Measurements from ENCODE around the gene CUL1.

Gene CUL1

GRCh38 chr7:148772297-148773089 is 73.8 kb downstream of the CUL1 start:
- DNase-seq, result peak; percentile 5

GRCh38 chr7:148773334-148773733 is 74.6 kb downstream of the CUL1 start:
- DNase-seq, result no peak

- DNase-seq, result no peak
Measured at GRCh38 chr7:148774471-148774870, 75.8 kb downstream of the CUL1 start.

- DNase-seq, result no peak
Measured at GRCh38 chr7:148782757-148783456, 84.2 kb downstream of the CUL1 start.

- DNase-seq, result no peak
Measured at GRCh38 chr7:148783801-148784527, 85.3 kb downstream of the CUL1 start.

GRCh38 chr7:148787571-148788295 is 89.0 kb downstream of the CUL1 start:
- no peak for DNase-seq

GRCh38 chr7:148789220-148789619 is 90.5 kb downstream of the CUL1 start:
- no peak for DNase-seq

- DNase-seq, result no peak
Measured at GRCh38 chr7:148790131-148790726, 91.5 kb downstream of the CUL1 start.

GRCh38 chr7:148790850-148791249 is 92.1 kb downstream of the CUL1 start:
- no peak for DNase-seq

- peak; percentile 40 for DNase-seq
Measured at GRCh38 chr7:148791546-148791945, 92.8 kb downstream of the CUL1 start.

- DNase-seq, result no peak
Measured at GRCh38 chr7:148793590-148793989, 94.9 kb downstream of the CUL1 start.

GRCh38 chr7:148794476-148794875 is 95.8 kb downstream of the CUL1 start:
- DNase-seq, result no peak

- no peak for DNase-seq
Measured at GRCh38 chr7:148796841-148797240, 98.1 kb downstream of the CUL1 start.

GRCh38 chr7:148799893-148800555 is 101.3 kb downstream of the CUL1 start:
- no peak for DNase-seq

GRCh38 chr7:148800677-148801076 is 102.0 kb downstream of the CUL1 start:
- no peak for DNase-seq

- no peak for DNase-seq
Measured at GRCh38 chr7:148802101-148802493, 103.4 kb downstream of the CUL1 start.

- DNase-seq, result no peak
Measured at GRCh38 chr7:148803094-148803493, 104.4 kb downstream of the CUL1 start.

- DNase-seq, result no peak
Measured at GRCh38 chr7:148804343-148805235, 105.9 kb downstream of the CUL1 start.

GRCh38 chr7:148806187-148806586 is 107.5 kb downstream of the CUL1 start:
- DNase-seq, result no peak

- DNase-seq, result no peak
Measured at GRCh38 chr7:148807436-148807835, 108.7 kb downstream of the CUL1 start.

GRCh38 chr7:148809856-148810255 is 111.2 kb downstream of the CUL1 start:
- DNase-seq, result no peak
